HG03432 (cell line): ENCODE results near the gene WNT10A.
"Not testable (repeated sequence)": the region's sequence is repeated elsewhere in the genome, so short reads cannot be mapped to it uniquely, and the experiment has no call there.

ENCODE experiments used
- ATAC-seq: cut with Tn5 transposase; IDR thresholded peaks from one replicate; pipeline ENCODE4 v1.9.1; 2021; ENCODE audit warnings: mild to moderate bottlenecking, moderate library complexity; ENCODE audit not compliant: unreplicated experiment

The WNT10A gene

DNA sequence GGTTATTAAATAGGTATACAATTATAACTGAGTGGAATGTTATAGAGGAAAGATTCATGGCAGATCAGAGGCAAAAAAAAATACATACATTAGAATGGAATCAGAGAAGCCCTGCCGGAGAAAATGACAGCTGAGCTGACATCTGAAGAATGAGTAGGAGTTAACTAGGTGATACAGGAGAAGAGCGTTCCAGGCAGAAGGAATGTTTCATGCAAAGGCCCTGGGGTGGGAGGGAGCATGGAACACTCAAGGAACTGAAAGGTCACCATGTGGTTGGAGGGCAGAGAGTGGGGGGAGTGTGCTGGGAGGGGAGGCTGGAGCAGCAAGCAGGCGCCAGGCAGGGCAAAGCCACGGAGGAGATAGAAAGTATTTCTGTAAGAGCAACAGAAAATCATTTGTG, 47.2 kb downstream of the WNT10A start:
- ATAC-seq: no peak

DNA sequence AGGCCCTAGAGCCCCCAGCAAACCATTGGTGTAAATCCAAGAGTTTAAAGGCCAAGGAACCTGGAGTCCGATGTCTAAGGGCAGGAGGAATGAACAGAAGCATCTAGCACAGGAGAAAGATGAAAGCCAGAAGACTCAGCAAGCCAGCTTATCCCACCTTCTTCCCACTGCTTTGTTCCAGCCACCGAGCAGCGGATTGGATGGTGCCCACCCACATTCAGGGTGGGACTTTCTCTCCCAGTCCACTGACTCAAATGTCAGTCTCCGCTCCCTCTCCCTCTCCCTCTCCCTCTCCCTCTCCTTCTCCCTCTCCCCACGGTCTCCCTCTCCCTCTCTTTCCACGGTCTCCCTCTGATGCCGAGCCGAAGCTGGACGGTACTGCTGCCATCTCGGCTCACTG, 49.8 kb downstream of the WNT10A start:
- ATAC-seq: not testable (repeated sequence)

- not testable (repeated sequence) for ATAC-seq
These were observed 51.1 kb downstream of the WNT10A start for GRCh38 chr2:218931751-218932150.
